GM12878 (cell line): ENCODE results near the gene OR12D1. TPM values are rescaled to one million over a fixed set of nuclear protein-coding genes. Genes with fewer than 3 reads are reported as not detected.
"Not testable (repeated sequence)": the region's sequence is repeated elsewhere in the genome, so short reads cannot be mapped to it uniquely, and the experiment has no call there.

Experiments used
- ATAC-seq: fragments of 200-7000 bp; cut with Tn5 transposase; 3 replicates; pipeline ENCODE4 v1.9.1; 2020; ENCODE audit warnings: mild to moderate bottlenecking, moderate library complexity
- BruUV-seq: library from RNA; stranded (reverse); fragments of 400-500 nt; replicated peaks from 2 replicates; lab custom pipeline; 2021; lab: Mats Ljungman, UMichigan
- CTCF ChIA-PET: fragments of 300-600 bp; sonication (Branson Sonifier 250); formaldehyde crosslinking; extraction: SDS; loops from one replicate; lab custom pipeline; 2021; ENCODE audit warnings: inconsistent platforms; lab: Yijun Ruan, JAX
- POLR2A ChIA-PET: fragments of 350-600 bp; formaldehyde crosslinking; extraction: SDS; loops from one replicate; lab custom pipeline; 2021; ENCODE audit warnings: inconsistent platforms; lab: Charles Lee
- RAD21 ChIA-PET: fragments of 300-600 bp; sonication (Branson Sonifier 250); formaldehyde crosslinking; loops from one replicate; lab custom pipeline; 2023; ENCODE audit warnings: antibody characterized with exemption; ENCODE audit not compliant: unreplicated experiment; lab: Charles Lee
- SMC1A ChIA-PET: fragments of 300-600 bp; sonication (Branson Sonifier 250); formaldehyde crosslinking; loops from one replicate; lab custom pipeline; 2023; ENCODE audit not compliant: unreplicated experiment, uncharacterized antibody; lab: Charles Lee
- DNase-seq: peaks from one replicate; pipeline ENCODE4 v3.0.0-alpha.2; 2011; ENCODE audit warnings: low read depth, low spot score
- FAIRE-seq: peaks from 3 replicates; lab custom pipeline; 2011; peaks lifted over from hg19 to GRCh38; lab: Jason Lieb, UNC
- H2AFZ ChIP-seq: 2 replicates; pipeline ENCODE4 v1.6.0; 2011; ENCODE audit warnings: low read depth, low read length, control low read depth; ENCODE audit not compliant: control insufficient read depth
- H3K27ac ChIP-seq: 2 replicates; pipeline ENCODE4 v1.5.1; 2011; ENCODE audit warnings: control low read depth; ENCODE audit not compliant: control insufficient read depth, insufficient read depth
- H3K27me3 ChIP-seq, 2 experiments: replicated peaks in 1 of 2; 2 replicates each; pipeline versions ENCODE4 v1.6.0 to v1.6.1; 2011; ENCODE audit warnings: low read length in 1 of 2; ENCODE audit not compliant: control insufficient read depth in 2 of 2, insufficient read depth in 2 of 2
- H3K36me3 ChIP-seq, 2 experiments: 2 replicates each; pipeline ENCODE4 v1.5.1; 2011; ENCODE audit warnings: low read length in 1 of 2; ENCODE audit not compliant: control insufficient read depth in 2 of 2, insufficient read depth in 2 of 2
- H3K4me1 ChIP-seq: 2 replicates; pipeline ENCODE4 v1.6.1; 2011; ENCODE audit warnings: mild to moderate bottlenecking, low read length, moderate library complexity, mixed read lengths; ENCODE audit not compliant: control insufficient read depth, insufficient read depth
- H3K4me2 ChIP-seq: 2 replicates; pipeline ENCODE4 v1.6.0; 2011; ENCODE audit warnings: control low read depth; ENCODE audit not compliant: control insufficient read depth, insufficient read depth
- H3K4me3 ChIP-seq: fragments of 200-600 bp; sonication (generic); 2 replicates; pipeline ENCODE4 v1.5.1; 2016
- H3K79me2 ChIP-seq: 2 replicates; pipeline ENCODE4 v1.6.0; 2011; ENCODE audit warnings: low read length; ENCODE audit not compliant: control insufficient read depth, insufficient read depth
- H3K9ac ChIP-seq: 2 replicates; pipeline ENCODE4 v1.8.0; 2011; ENCODE audit warnings: low read length, control low read depth, mixed read lengths; ENCODE audit not compliant: control insufficient read depth, insufficient read depth
- H3K9me3 ChIP-seq: replicated peaks from 3 replicates; pipeline ENCODE4 v1.5.1; 2011; ENCODE audit warnings: mild to moderate bottlenecking, low read length; ENCODE audit not compliant: control insufficient read depth, insufficient read depth
- H4K20me1 ChIP-seq: 2 replicates; pipeline ENCODE4 v1.6.0; 2011; ENCODE audit not compliant: control insufficient read depth, insufficient read depth
- BCL11A ChIP-seq: IDR thresholded peaks from 2 replicates; pipeline ENCODE4 v1.6.1; 2011; ENCODE audit warnings: low read depth, low read length
- BRCA1 ChIP-seq: IDR thresholded peaks from 2 replicates; pipeline ENCODE4 v1.6.1; 2011; ENCODE audit warnings: low read depth, low read length, improper control_type of control experiment
- FOXM1 ChIP-seq: IDR thresholded peaks from 2 replicates; pipeline ENCODE4 v1.6.1; 2012; ENCODE audit warnings: low read depth, mild to moderate bottlenecking, inconsistent platforms, low read length, moderate library complexity
- HDAC2 ChIP-seq: fragments of 200-600 bp; sonication (generic); IDR thresholded peaks from 2 replicates; pipeline ENCODE4 v1.6.1; 2017
- JUND ChIP-seq: IDR thresholded peaks from 2 replicates; pipeline ENCODE4 v1.6.1; 2012; ENCODE audit warnings: low read depth, mild to moderate bottlenecking, low read length, improper control_type of control experiment, moderate library complexity
- KDM1A ChIP-seq: fragments of 200-600 bp; sonication (generic); IDR thresholded peaks from 2 replicates; pipeline ENCODE4 v1.6.1; 2016; ENCODE audit warnings: borderline replicate concordance
- NFYB ChIP-seq: IDR thresholded peaks from 2 replicates; pipeline ENCODE4 v1.6.1; 2011; ENCODE audit warnings: low read depth, mild to moderate bottlenecking, low read length, improper control_type of control experiment, moderate library complexity; ENCODE audit not compliant: insufficient read depth
- PBX3 ChIP-seq: IDR thresholded peaks from 2 replicates; pipeline ENCODE4 v1.6.1; 2011; ENCODE audit warnings: mild to moderate bottlenecking, low read depth, low read length, moderate library complexity; ENCODE audit not compliant: insufficient replicate concordance
- SPI1 ChIP-seq: IDR thresholded peaks from 2 replicates; pipeline ENCODE4 v1.6.1; 2011; ENCODE audit warnings: low read depth, mild to moderate bottlenecking, low read length, moderate library complexity, borderline replicate concordance; ENCODE audit not compliant: insufficient read depth
- STAT3 ChIP-seq: IDR thresholded peaks from 2 replicates; pipeline ENCODE4 v1.6.1; 2011; ENCODE audit warnings: low read depth, low read length, improper control_type of control experiment
- TARDBP ChIP-seq: IDR thresholded peaks from 2 replicates; pipeline ENCODE4 v1.6.1; 2016; ENCODE audit warnings: borderline replicate concordance
- TCF12 ChIP-seq: IDR thresholded peaks from 2 replicates; pipeline ENCODE4 v1.6.1; 2011; ENCODE audit warnings: low read depth, mild to moderate bottlenecking, low read length
- ZNF24 ChIP-seq: fragments of 450-650 bp; IDR thresholded peaks from 2 replicates; pipeline ENCODE4 v1.6.1; 2017; ENCODE audit warnings: antibody characterized with exemption, mild to moderate bottlenecking
- WGBS: methylation state at CpG from one replicate; pipeline ENCODE4 v1.1.6; 2016; ENCODE audit warnings: low lambda C conversion rate; ENCODE audit not compliant: insufficient replicate concordance, insufficient coverage; ENCODE audit errors: missing lambda C conversion rate; 5-methylcytosine and 5-hydroxymethylcytosine counted together
- in situ Hi-C: fragments of 300-500 bp; cut with MboI; formaldehyde crosslinking; loops from 9 replicates; pipeline ENCODE4 v1.14.3; 2018; ENCODE audit warnings: mixed read lengths
- intact Hi-C: fragments of 100-400 bp; cut with micrococcal nuclease; formaldehyde crosslinking; loops from one replicate; pipeline ENCODE4 v1.14.2; 2022; ENCODE audit not compliant: unreplicated experiment
- polyA plus RNA-seq, 11 experiments: library from polyadenylated mRNA; depleted of rRNA in 4 of 11; unstranded in 6 of 11; stranded (reverse) in 5 of 11; fragments of >200 nt; fragmentation: Nextera tagmentation in 4 of 11; fragmentation: Illumina TruSeq in 1 of 11; extraction: Ambion mirVana in 4 of 11; extraction: Trizol in 1 of 11; gene quantifications; 1 replicate in 1 of 11; 2 replicates in 10 of 11; pipeline versions ENCODE4 v1.2.1 to v1.2.3, GENCODE V29; 2011 to 2016; ENCODE audit warnings: inconsistent platforms in 2 of 11, missing spikeins in 2 of 11, low read depth in 1 of 11
- total RNA-seq, 4 experiments: library from RNA; depleted of rRNA in 3 of 4; stranded (reverse); fragments of >200 nt in 3 of 4; fragmentation: Illumina TruSeq in 1 of 4; extraction: Trizol in 1 of 4; gene quantifications; 2 replicates each; pipeline versions ENCODE4 v1.2.1 to v1.2.3, GENCODE V29; 2013 to 2021

The OR12D1 gene
- total and polyA plus RNA-seq, 10 of the 15 experiments (the other 5 are each of a cell fraction or from before 2014, with no cell fraction given): not detected

- POLR2A ChIA-PET: no interaction called here
- no peak for FAIRE-seq
- no TSS peak for BruUV-seq
These were observed 28.0 kb downstream of the OR12D1 start for GRCh38 chr6:29442719-29443118.

GRCh38 chr6:29444031-29444430, 29.3 kb downstream of the OR12D1 start:
- in situ Hi-C loops, H2AFZ ChIP-seq, BruUV-seq, H3K4me2 ChIP-seq, H3K4me1 ChIP-seq, POLR2A ChIA-PET, H3K9me3 ChIP-seq, H3K27me3 ChIP-seq, H3K36me3 ChIP-seq, H3K27ac ChIP-seq, RAD21 ChIA-PET, ATAC-seq, FAIRE-seq, H4K20me1 ChIP-seq, CTCF ChIA-PET, intact Hi-C loops, SMC1A ChIA-PET, H3K4me3 ChIP-seq, H3K9ac ChIP-seq, H3K79me2 ChIP-seq, DNase-seq: not testable (repeated sequence)
- 0% methylated on average over 1 of the region's 1 CpG for WGBS

More at GRCh38 chr6:29442719-29443118, 28.0 kb downstream of the OR12D1 start:
- no peaks in the 10 kb centered on the region for H4K20me1 ChIP-seq
- ChIA-PET SMC1A (no interaction called here), RAD21 (no interaction called here), CTCF (no interaction called here)
- WGBS: 0% methylated on average over 1 of the region's 1 CpG
- H3K4me3 ChIP-seq: no peak overlapping the region
- no peaks in the 10 kb centered on the region; a peak in 1 of 4 replicates for H3K27me3 ChIP-seq
- intact Hi-C loops (no loop called here), in situ Hi-C loops (no loop called here)
- H3K27ac ChIP-seq: no peak overlapping the region
- ATAC-seq (no peak), DNase-seq (no peak)
- no peaks in the 10 kb centered on the region for H3K4me1 ChIP-seq
- H3K4me2 ChIP-seq: no peak overlapping the region
- no peak overlapping the region for H3K9ac ChIP-seq
- no peak overlapping the region for H2AFZ ChIP-seq
- TF ChIP-seq PBX3 (no peak), BCL11A (no peak), TARDBP (no peak), SPI1 (no peak), BRCA1 (no peak), STAT3 (no peak), JUND (no peak), ZNF24 (no peak), HDAC2 (no peak), NFYB (no peak), TCF12 (no peak), FOXM1 (no peak), KDM1A (no peak)
- no peaks in the 10 kb centered on the region for H3K79me2 ChIP-seq
- H3K36me3 ChIP-seq: no peaks in the 10 kb centered on the region
- H3K9me3 ChIP-seq: no peaks in the 10 kb centered on the region
